Activated CD8-positive, alpha-beta memory T cell treated with anti-CD3 and anti-CD28 coated beads, Interleukin-2, amount 10 ng/mL, durations not matched to agents 7 days and 5 days (primary cell): ENCODE data around the gene HAT1. TPM values are rescaled to one million over a fixed set of nuclear protein-coding genes. Genes with fewer than 3 reads are reported as not detected.
A peak's percentile ranks its signal among the peaks of the same experiment; 100 is the strongest.

ENCODE experiments used
- ATAC-seq: fragments of 150-1000 bp; cut with Tn5 transposase; one replicate; pipeline ENCODE4 v1.10.0; 2021; ENCODE audit warnings: moderate library complexity
- CTCF ChIA-PET: fragments of 350-600 bp; sonication (Branson Sonifier 250); formaldehyde crosslinking; loops from one replicate; lab custom pipeline; 2021; ENCODE audit warnings: antibody characterized with exemption; lab: Charles Lee
- DNase-seq: peaks from one replicate; pipeline ENCODE4 v3.0.0-alpha.2; 2020
- H3K27ac Mint-ChIP-seq: one replicate; pipeline ENCODE4 v1.8.0; 2021; ENCODE audit warnings: mild to moderate bottlenecking, mixed read lengths
- H3K27me3 Mint-ChIP-seq: one replicate; pipeline ENCODE4 v1.8.0; 2021; ENCODE audit warnings: mixed read lengths
- H3K36me3 Mint-ChIP-seq: one replicate; pipeline ENCODE4 v1.8.0; 2021; ENCODE audit warnings: mild to moderate bottlenecking, mixed read lengths
- H3K4me1 Mint-ChIP-seq: one replicate; pipeline ENCODE4 v1.8.0; 2021; ENCODE audit warnings: mixed read lengths
- H3K4me3 Mint-ChIP-seq: one replicate; pipeline ENCODE4 v1.8.0; 2021; ENCODE audit warnings: mild to moderate bottlenecking, moderate library complexity, mixed read lengths
- H3K9me3 Mint-ChIP-seq: one replicate; pipeline ENCODE4 v1.8.0; 2022; ENCODE audit warnings: low read depth, mixed read lengths
- total RNA-seq, 2 experiments: library from RNA; stranded (reverse); gene quantifications; one replicate each; pipeline ENCODE4 v1.2.3, GENCODE V29; 2021

Gene HAT1
- 10 to 100 TPM; 60.2 to 70.9 TPM for total RNA-seq

- peak; percentile 98 for DNase-seq
- ATAC-seq: peak; percentile 93
- Mint-ChIP-seq H3K4me1 (peaks cover 37% of the 10 kb centered on the region), H3K27me3 (no peaks in the 10 kb centered on the region), H3K36me3 (peaks cover 19% of the 10 kb centered on the region), H3K27ac (peak within 1 kb of the TSS; percentile 96), H3K4me3 (peak within 1 kb of the TSS; percentile 99), H3K9me3 (no peaks in the 10 kb centered on the region)
- CTCF ChIA-PET: interaction anchor here (0.8 to 1.9 kb wide), 7 partner anchors 11 to 205 kb away, joined by 3 to 15 read pairs (median 4); partner anchors contain the start of gene SLC25A12
Observed at GRCh38 chr2:171922230-171923022, at the start of gene HAT1. HAT1 (plus strand) TSS chr2:171922461; CDS start chr2:171922501, 40 bp downstream.

GRCh38 chr2:171874517-171874916 is 47.7 kb upstream of the HAT1 start:
- H3K36me3 Mint-ChIP-seq: peaks cover 32% of the 10 kb centered on the region
- no peak for DNase-seq
- H3K4me3 Mint-ChIP-seq: no peak overlapping the region
- no peak overlapping the region for H3K27ac Mint-ChIP-seq
- no peaks in the 10 kb centered on the region for H3K9me3 Mint-ChIP-seq
- no peaks in the 10 kb centered on the region for H3K27me3 Mint-ChIP-seq
- CTCF ChIA-PET: no interaction called here
- no peak for ATAC-seq
- H3K4me1 Mint-ChIP-seq: peaks cover 28% of the 10 kb centered on the region

- Mint-ChIP-seq H3K27ac (no peak overlapping the region), H3K36me3 (peaks cover 32% of the 10 kb centered on the region), H3K4me1 (peaks cover 30% of the 10 kb centered on the region), H3K27me3 (no peaks in the 10 kb centered on the region), H3K4me3 (no peak overlapping the region), H3K9me3 (no peaks in the 10 kb centered on the region)
- ATAC-seq (no peak), DNase-seq (no peak)
- CTCF ChIA-PET: no interaction called here
Observed at GRCh38 chr2:171874963-171875362, 47.3 kb upstream of the HAT1 start.

- Mint-ChIP-seq H3K36me3 (peaks cover 22% of the 10 kb centered on the region), H3K27ac (peak overlapping the region; percentile 45), H3K27me3 (no peaks in the 10 kb centered on the region), H3K9me3 (no peaks in the 10 kb centered on the region), H3K4me1 (peaks cover 41% of the 10 kb centered on the region), H3K4me3 (no peak overlapping the region)
- CTCF ChIA-PET: no interaction called here
- no peak for DNase-seq
- peak; percentile 42 for ATAC-seq
Observed at GRCh38 chr2:171878481-171878993, 43.7 kb upstream of the HAT1 start.

- ATAC-seq (no peak), DNase-seq (no peak)
- H3K36me3 Mint-ChIP-seq: peaks cover 16% of the 10 kb centered on the region
- CTCF ChIA-PET: no interaction called here
- no peak overlapping the region for H3K4me3 Mint-ChIP-seq
- H3K4me1 Mint-ChIP-seq: peaks cover 43% of the 10 kb centered on the region
- no peaks in the 10 kb centered on the region for H3K27me3 Mint-ChIP-seq
- no peaks in the 10 kb centered on the region for H3K9me3 Mint-ChIP-seq
- no peak overlapping the region for H3K27ac Mint-ChIP-seq
Observed at GRCh38 chr2:171879865-171880264, 42.4 kb upstream of the HAT1 start.

GRCh38 chr2:171880774-171881173 is 41.5 kb upstream of the HAT1 start:
- Mint-ChIP-seq H3K36me3 (peaks cover 11% of the 10 kb centered on the region), H3K4me3 (no peak overlapping the region), H3K27me3 (no peaks in the 10 kb centered on the region), H3K9me3 (no peaks in the 10 kb centered on the region), H3K27ac (no peak overlapping the region), H3K4me1 (peaks cover 41% of the 10 kb centered on the region)
- ATAC-seq (no peak), DNase-seq (no peak)
- CTCF ChIA-PET: no interaction called here

- Mint-ChIP-seq H3K27ac (peak overlapping the region; percentile 28), H3K4me1 (peaks cover 33% of the 10 kb centered on the region), H3K4me3 (no peak overlapping the region), H3K36me3 (peaks cover 12% of the 10 kb centered on the region), H3K9me3 (no peaks in the 10 kb centered on the region), H3K27me3 (no peaks in the 10 kb centered on the region)
- no peak for DNase-seq
- CTCF ChIA-PET: interaction anchor here (1.0 kb wide), 1 partner anchor 58 kb away, joined by 3 read pairs; no protein-coding TSS in a partner anchor
- ATAC-seq: peak; percentile 68
Observed at GRCh38 chr2:171882089-171882769, 40.0 kb upstream of the HAT1 start.

- CTCF ChIA-PET: interaction anchor here (0.7 to 0.9 kb wide), 3 partner anchors 30 to 449 kb away, joined by 3 read pairs; no protein-coding TSS in a partner anchor
- Mint-ChIP-seq H3K4me1 (peaks cover 28% of the 10 kb centered on the region), H3K27me3 (no peaks in the 10 kb centered on the region)
Observed at GRCh38 chr2:171883275-171883893, 38.9 kb upstream of the HAT1 start.

GRCh38 chr2:171889333-171889732 is 32.9 kb upstream of the HAT1 start:
- ATAC-seq (no peak), DNase-seq (no peak)
- H3K4me3 Mint-ChIP-seq: no peak overlapping the region
- H3K4me1 Mint-ChIP-seq: peaks cover 31% of the 10 kb centered on the region
- H3K9me3 Mint-ChIP-seq: no peaks in the 10 kb centered on the region
- H3K27me3 Mint-ChIP-seq: no peaks in the 10 kb centered on the region
- CTCF ChIA-PET: no interaction called here
- peaks cover 38% of the 10 kb centered on the region for H3K36me3 Mint-ChIP-seq
- no peak overlapping the region for H3K27ac Mint-ChIP-seq

More at GRCh38 chr2:171883275-171883893, 38.9 kb upstream of the HAT1 start:
- H3K9me3 Mint-ChIP-seq: no peaks in the 10 kb centered on the region
- no peak overlapping the region for H3K27ac Mint-ChIP-seq
- H3K36me3 Mint-ChIP-seq: peaks cover 20% of the 10 kb centered on the region
- no peak for ATAC-seq
- no peak overlapping the region for H3K4me3 Mint-ChIP-seq
- no peak for DNase-seq

- CTCF ChIA-PET: no interaction called here
- no peak for ATAC-seq
Observed at GRCh38 chr2:171889808-171890207, 32.5 kb upstream of the HAT1 start.

GRCh38 chr2:171893196-171893823 is 29.0 kb upstream of the HAT1 start:
- CTCF ChIA-PET: interaction anchor here (0.9 to 2.3 kb wide), 4 partner anchors 29 to 205 kb away, joined by 3 to 15 read pairs (median 3); partner anchors contain the start of gene HAT1
- peaks cover 7% of the 10 kb centered on the region for H3K27me3 Mint-ChIP-seq
- ATAC-seq (no peak), DNase-seq (no peak)
- peaks cover 37% of the 10 kb centered on the region for H3K4me1 Mint-ChIP-seq
- no peaks in the 10 kb centered on the region for H3K9me3 Mint-ChIP-seq
- peak overlapping the region; percentile 97 for H3K4me3 Mint-ChIP-seq
- peak overlapping the region; percentile 94 for H3K27ac Mint-ChIP-seq
- H3K36me3 Mint-ChIP-seq: peaks cover 26% of the 10 kb centered on the region

More at GRCh38 chr2:171889808-171890207, 32.5 kb upstream of the HAT1 start:
- Mint-ChIP-seq H3K4me3 (no peak overlapping the region), H3K36me3 (peaks cover 38% of the 10 kb centered on the region), H3K27ac (no peak overlapping the region), H3K9me3 (no peaks in the 10 kb centered on the region), H3K4me1 (peaks cover 36% of the 10 kb centered on the region), H3K27me3 (no peaks in the 10 kb centered on the region)
- no peak for DNase-seq

- DNase-seq (peak; percentile 84), ATAC-seq (peak; percentile 97)
- Mint-ChIP-seq H3K36me3 (peaks cover 24% of the 10 kb centered on the region), H3K27ac (peak within 1 kb of the TSS; percentile 94), H3K4me3 (peak within 1 kb of the TSS; percentile 97), H3K9me3 (no peaks in the 10 kb centered on the region), H3K27me3 (peaks cover 7% of the 10 kb centered on the region), H3K4me1 (peaks cover 37% of the 10 kb centered on the region)
- CTCF ChIA-PET: interaction anchor here (0.9 to 2.3 kb wide), 3 partner anchors 28 to 106 kb away, joined by 3 to 15 read pairs (median 3); partner anchors contain the start of gene HAT1
Observed at GRCh38 chr2:171893824-171894611, 28.2 kb upstream of the HAT1 start, which contains the start of gene SLC25A12. SLC25A12 (minus strand) TSS chr2:171894244; CDS start chr2:171894214, 30 bp downstream.
